Cardiac muscle cell (in vitro differentiated cells and primary cell): ENCODE data around the gene FOXP3. TPM values are rescaled to one million over a fixed set of nuclear protein-coding genes. Genes with fewer than 3 reads are reported as not detected.

Source experiments
- DNase-seq, 2 donors: peaks; one replicate each; pipeline versions ENCODE4 v3.0.0 to v3.0.0-alpha.2; 2010 to 2017; ENCODE audit warnings: low read depth in 1 of 2, low spot score in 1 of 2
- H3K27ac ChIP-seq: fragments of 200-600 bp; sonication (generic); 2 replicates; pipeline ENCODE4 v1.5.1; 2016
- H3K27me3 ChIP-seq: fragments of 200-600 bp; sonication (generic); 2 replicates; pipeline ENCODE4 v1.6.0; 2016; ENCODE audit warnings: control low read depth
- H3K36me3 ChIP-seq: fragments of 200-600 bp; sonication (generic); 2 replicates; pipeline ENCODE4 v1.5.1; 2016; ENCODE audit warnings: control low read depth
- H3K4me1 ChIP-seq: fragments of 200-600 bp; sonication (generic); 2 replicates; pipeline ENCODE4 v1.8.1; 2017; ENCODE audit warnings: low read depth, mild to moderate bottlenecking, mixed run types
- H3K4me3 ChIP-seq: fragments of 200-600 bp; sonication (generic); 2 replicates; pipeline ENCODE4 v1.5.1; 2016; ENCODE audit warnings: mild to moderate bottlenecking
- H3K9me3 ChIP-seq: fragments of 200-600 bp; sonication (generic); 2 replicates; pipeline ENCODE4 v1.5.1; 2017; ENCODE audit warnings: low read depth, mild to moderate bottlenecking, control low read depth
- CTCF ChIP-seq: IDR thresholded peaks from 2 replicates; pipeline ENCODE4 v1.5.1; 2012; ENCODE audit warnings: low read depth, mild to moderate bottlenecking, low read length
- polyA plus RNA-seq: library from polyadenylated mRNA; unstranded; fragments of >200 nt; fragmentation: Nextera tagmentation; extraction: Ambion mirVana; gene quantifications from 2 replicates; pipeline ENCODE4 v1.2.1, GENCODE V29; 2016
- total RNA-seq: library from RNA; depleted of rRNA; stranded (reverse); fragments of >200 nt; gene quantifications from 2 replicates; pipeline ENCODE4 v1.2.3, GENCODE V29; 2016

FOXP3 gene
- total and polyA plus RNA-seq, 2 experiments from 2014 or later = 0.18 to 0.59 TPM

GRCh38 chrX:49237060-49237459 lies 27.4 kb downstream of the FOXP3 start:
- Histone ChIP-seq H3K4me3 (no peak overlapping the region), H3K4me1 (no peaks in the 10 kb centered on the region), H3K27ac (no peak overlapping the region), H3K36me3 (no peaks in the 10 kb centered on the region), H3K9me3 (no peaks in the 10 kb centered on the region), H3K27me3 (no peaks in the 10 kb centered on the region)
- TF ChIP-seq CTCF = no peak
- no peak for DNase-seq

GRCh38 chrX:49233887-49234555 lies 30.5 kb downstream of the FOXP3 start:
- TF ChIP-seq CTCF = no peak
- no peak overlapping the region for H3K4me3 ChIP-seq

GRCh38 chrX:49233176-49233575 lies 31.3 kb downstream of the FOXP3 start, which contains the start of gene CACNA1F:
Gene CACNA1F, minus strand, starts transcription at chrX:49233340. Its CDS starts 31 bp downstream, at chrX:49233309.
- TF ChIP-seq CTCF = no peak
- no peak within 1 kb of the TSS for H3K4me3 ChIP-seq
- H3K27me3 ChIP-seq = no peaks in the 10 kb centered on the region
- H3K4me1 ChIP-seq = no peaks in the 10 kb centered on the region
- H3K27ac ChIP-seq = no peak within 1 kb of the TSS
- DNase-seq = no peak
- H3K36me3 ChIP-seq = no peaks in the 10 kb centered on the region
- no peaks in the 10 kb centered on the region for H3K9me3 ChIP-seq

More at GRCh38 chrX:49233887-49234555, 30.5 kb downstream of the FOXP3 start:
- no peak for DNase-seq
- Histone ChIP-seq H3K27me3 (no peaks in the 10 kb centered on the region), H3K36me3 (no peaks in the 10 kb centered on the region), H3K4me1 (no peaks in the 10 kb centered on the region), H3K27ac (no peak overlapping the region), H3K9me3 (no peaks in the 10 kb centered on the region)

- no peak overlapping the region for H3K4me3 ChIP-seq
- H3K9me3 ChIP-seq = no peaks in the 10 kb centered on the region
- H3K27ac ChIP-seq = no peak overlapping the region
- H3K36me3 ChIP-seq = no peaks in the 10 kb centered on the region
- no peak for TF ChIP-seq CTCF
- H3K4me1 ChIP-seq = no peaks in the 10 kb centered on the region
- H3K27me3 ChIP-seq = no peaks in the 10 kb centered on the region
- DNase-seq = no peak
These were observed 32.0 kb downstream of the FOXP3 start for GRCh38 chrX:49232525-49232924.

- Histone ChIP-seq H3K4me3 (no peak overlapping the region), H3K4me1 (no peaks in the 10 kb centered on the region), H3K27me3 (no peaks in the 10 kb centered on the region), H3K9me3 (no peaks in the 10 kb centered on the region), H3K36me3 (no peaks in the 10 kb centered on the region), H3K27ac (no peak overlapping the region)
- no peak for TF ChIP-seq CTCF
- no peak for DNase-seq
These were observed 33.0 kb downstream of the FOXP3 start for GRCh38 chrX:49231333-49232000.
